Measurements from ENCODE around the gene LRRIQ1. TPM values are rescaled to one million over a fixed set of nuclear protein-coding genes. Genes with fewer than 3 reads are reported as not detected.

The LRRIQ1 gene
- total and polyA plus RNA-seq, 2 of the 13 experiments (the other 11 are each of a cell fraction or from before 2014, with no cell fraction given), result not detected

DNA sequence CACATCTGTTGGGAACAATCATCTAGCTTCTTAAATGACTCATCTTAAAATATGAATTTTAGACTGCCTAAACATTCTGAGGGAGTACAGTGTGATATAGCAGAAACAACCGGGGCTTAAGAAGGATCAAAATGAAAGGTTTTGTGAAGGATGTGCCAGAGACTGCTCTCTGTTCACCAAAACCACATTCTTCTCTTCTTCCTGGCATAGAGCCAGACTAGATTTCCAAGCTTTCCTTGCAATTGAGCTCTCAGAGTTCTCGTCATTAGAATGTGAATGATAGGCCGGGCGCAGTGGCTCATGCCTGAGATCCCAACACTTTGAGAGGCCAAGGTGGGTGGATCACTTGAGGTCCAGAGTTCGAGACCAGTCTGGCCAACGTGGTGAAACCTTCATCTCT lies 94.5 kb downstream of the LRRIQ1 start:
- Histone ChIP-seq H3K4me1 (ENCODE audit: insufficient read depth, low read length) (no peaks in the 10 kb centered on the region), H3K4me3 (replicated peaks in 1 of 3; ENCODE audit: insufficient read depth in 1 of 3, low read depth in 2 of 3, low read length in 3 of 3) (no peak overlapping the region), H2AFZ (ENCODE audit: low read length) (no peak overlapping the region), H3K27me3 (ENCODE audit: control insufficient read depth in 1 of 2, insufficient read depth in 2 of 2, low read length in 2 of 2) (no peaks in the 10 kb centered on the region), H3K27ac (ENCODE audit: extremely low read length, insufficient read depth, low read length) (no peak overlapping the region), H3K9me3 (ENCODE audit: low read length) (no peaks in the 10 kb centered on the region), H3K4me2 (ENCODE audit: low read depth, low read length) (no peak overlapping the region), H3K36me3 (replicated peaks in 1 of 2; ENCODE audit: control insufficient read depth in 1 of 2, insufficient read depth in 2 of 2, low read length in 2 of 2) (no peaks in the 10 kb centered on the region), H3K79me2 (ENCODE audit: insufficient read depth, low read length) (no peaks in the 10 kb centered on the region), H4K20me1 (ENCODE audit: insufficient read depth, low read length) (no peaks in the 10 kb centered on the region), H3K9ac (ENCODE audit: insufficient read depth, low read depth, low read length) (no peak overlapping the region)
- intact Hi-C loops (cut with micrococcal nuclease; ENCODE audit: unreplicated experiment) (no loop called here), in situ Hi-C loops (cut with HindIII; ENCODE audit: extremely low pct_ligation_motif_present, low pct_unique_long_range_greater_than_20kb) (no loop called here)
- 10% methylated on average over 4 of the region's 6 CpGs for WGBS (ENCODE audit: low lambda C conversion rate)
- POLR2A ChIA-PET, result no interaction called here
- FAIRE-seq (no peak), DNase-seq (ENCODE audit: low spot score) (no peak), ATAC-seq (no peak)
- no TSS peak for BruUV-seq (replicated peaks)
- CTCF ChIA-PET (ENCODE audit: low intra/inter-chr PET ratio, low total read pairs), result no interaction called here
- TF ChIP-seq ZBTB8A (CRISPR knock-in tag; IDR thresholded peaks at IDR 0.05; ENCODE audit: borderline replicate concordance, low read depth) (no peak), TARDBP (CRISPR knock-in tag; IDR thresholded peaks at IDR 0.05) (no peak), ZFP37 (CRISPR knock-in tag; IDR thresholded peaks at IDR 0.05; ENCODE audit: borderline replicate concordance) (no peak), RFX1 (IDR thresholded peaks at IDR 0.05) (no peak), SALL1 (CRISPR knock-in tag; IDR thresholded peaks at IDR 0.05) (no peak), ZIK1 (CRISPR knock-in tag; IDR thresholded peaks at IDR 0.05; ENCODE audit: borderline replicate concordance, low read depth) (no peak)
- TF ChIP-seq, protein P1, sequence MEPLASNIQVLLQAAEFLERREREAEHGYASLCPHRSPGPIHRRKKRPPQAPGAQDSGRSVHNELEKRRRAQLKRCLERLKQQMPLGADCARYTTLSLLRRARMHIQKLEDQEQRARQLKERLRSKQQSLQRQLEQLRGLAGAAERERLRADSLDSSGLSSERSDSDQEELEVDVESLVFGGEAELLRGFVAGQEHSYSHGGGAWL (CRISPR knock-in tag; IDR thresholded peaks at IDR 0.05), result no peak

DNA sequence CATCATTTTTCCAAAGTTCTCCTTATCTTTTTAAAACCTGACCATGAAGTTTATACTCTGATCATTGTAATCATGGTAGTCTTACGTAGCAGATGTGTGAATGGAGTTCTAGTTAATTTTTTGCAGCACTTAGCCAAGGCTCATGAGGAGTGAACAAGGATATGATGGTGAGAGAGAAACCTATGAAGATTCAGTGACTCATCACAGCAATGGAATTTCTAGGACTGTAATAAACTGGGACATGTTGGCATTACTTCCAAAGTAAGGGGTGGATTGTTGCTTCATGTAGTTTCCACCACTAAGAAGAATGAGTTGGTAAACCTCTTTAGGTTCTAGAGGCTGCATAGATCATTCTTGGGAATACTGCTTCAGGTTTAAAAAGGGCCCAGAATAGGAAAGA lies 102.7 kb downstream of the LRRIQ1 start:
- Histone ChIP-seq H3K4me3 (replicated peaks in 1 of 3; ENCODE audit: insufficient read depth in 1 of 3, low read depth in 2 of 3, low read length in 3 of 3) (no peak overlapping the region), H3K27me3 (ENCODE audit: control insufficient read depth in 1 of 2, insufficient read depth in 2 of 2, low read length in 2 of 2) (no peaks in the 10 kb centered on the region), H3K79me2 (ENCODE audit: insufficient read depth, low read length) (no peaks in the 10 kb centered on the region), H3K9me3 (ENCODE audit: low read length) (no peaks in the 10 kb centered on the region), H3K36me3 (replicated peaks in 1 of 2; ENCODE audit: control insufficient read depth in 1 of 2, insufficient read depth in 2 of 2, low read length in 2 of 2) (no peaks in the 10 kb centered on the region), H3K9ac (ENCODE audit: insufficient read depth, low read depth, low read length) (no peak overlapping the region), H3K4me2 (ENCODE audit: low read depth, low read length) (no peak overlapping the region), H2AFZ (ENCODE audit: low read length) (no peak overlapping the region), H4K20me1 (ENCODE audit: insufficient read depth, low read length) (no peaks in the 10 kb centered on the region; the same call in 1 of the 2 replicates), H3K27ac (ENCODE audit: extremely low read length, insufficient read depth, low read length) (no peak overlapping the region), H3K4me1 (ENCODE audit: insufficient read depth, low read length) (no peaks in the 10 kb centered on the region)
- intact Hi-C loops (cut with micrococcal nuclease; ENCODE audit: unreplicated experiment) (no loop called here), in situ Hi-C loops (cut with HindIII; ENCODE audit: extremely low pct_ligation_motif_present, low pct_unique_long_range_greater_than_20kb) (no loop called here)
- DNase-seq (ENCODE audit: low spot score) (no peak), FAIRE-seq (no peak), ATAC-seq (no peak)
- POLR2A ChIA-PET, result no interaction called here
- TF ChIP-seq MBNL3 (CRISPR knock-in tag; conservative IDR thresholded peaks at IDR 0.05) (no peak), POGZ (CRISPR knock-in tag; IDR thresholded peaks at IDR 0.05) (no peak), RAD21 (CRISPR knock-in tag; IDR thresholded peaks at IDR 0.05) (no peak), ZNF546 (CRISPR knock-in tag; conservative IDR thresholded peaks at IDR 0.05) (no peak), NAIF1 (CRISPR knock-in tag; IDR thresholded peaks at IDR 0.05; ENCODE audit: borderline replicate concordance) (no peak), ZNF850 (CRISPR knock-in tag; conservative IDR thresholded peaks at IDR 0.05) (no peak), ZSCAN30 (CRISPR knock-in tag; IDR thresholded peaks at IDR 0.05) (no peak), ZNF709 (CRISPR knock-in tag; IDR thresholded peaks at IDR 0.05) (no peak), ZNF747 (CRISPR knock-in tag; IDR thresholded peaks at IDR 0.05; ENCODE audit: borderline replicate concordance) (no peak), SPEN (CRISPR knock-in tag; IDR thresholded peaks at IDR 0.05; ENCODE audit: low read depth) (no peak)
- BruUV-seq (replicated peaks), result no TSS peak
- CTCF ChIA-PET (ENCODE audit: low intra/inter-chr PET ratio, low total read pairs), result no interaction called here
- 3% methylated on average over 1 of the region's 1 CpG for WGBS (ENCODE audit: low lambda C conversion rate)
